Activated naive CD4-positive, alpha-beta T cell treated with anti-CD3 and anti-CD28 coated beads, Interleukin-2, amount 50 U/mL, for 24 hours (primary cell): ENCODE results near the gene CALCOCO1.
"Not testable (repeated sequence)": the region's sequence is repeated elsewhere in the genome, so short reads cannot be mapped to it uniquely, and the experiment has no call there.

Experiments
- H3K27ac Mint-ChIP-seq: one replicate; pipeline ENCODE4 v1.8.0; 2021; ENCODE audit warnings: mild to moderate bottlenecking, mixed read lengths
- H3K27me3 Mint-ChIP-seq: one replicate; pipeline ENCODE4 v1.8.0; 2021; ENCODE audit warnings: mixed read lengths
- H3K36me3 Mint-ChIP-seq: one replicate; pipeline ENCODE4 v1.8.0; 2021; ENCODE audit warnings: mixed read lengths
- H3K4me1 Mint-ChIP-seq: one replicate; pipeline ENCODE4 v1.8.0; 2021; ENCODE audit warnings: mixed read lengths
- H3K4me3 Mint-ChIP-seq: one replicate; pipeline ENCODE4 v1.8.0; 2021; ENCODE audit warnings: mild to moderate bottlenecking, mixed read lengths
- H3K9me3 Mint-ChIP-seq: one replicate; pipeline ENCODE4 v1.8.0; 2021; ENCODE audit warnings: mixed read lengths

CALCOCO1 gene

DNA sequence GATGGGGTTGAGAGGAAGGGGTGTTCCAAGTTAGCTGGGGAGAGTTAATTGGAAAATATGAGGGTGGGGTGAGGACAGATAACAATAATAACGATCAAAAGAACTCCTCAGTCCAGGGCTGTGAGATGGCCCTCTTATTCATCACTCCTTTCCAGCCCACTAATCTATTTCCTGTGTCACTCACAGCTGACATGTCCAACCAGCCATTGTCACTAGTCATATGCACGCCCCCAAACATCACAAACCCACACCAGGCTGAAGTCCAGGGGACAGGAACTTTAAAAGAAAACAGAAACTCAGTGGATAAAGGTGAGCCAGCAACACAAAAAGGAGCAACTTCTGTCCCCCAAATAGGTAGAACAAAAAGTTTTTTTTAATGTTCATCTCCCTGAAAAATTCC is 911 bp downstream of the CALCOCO1 start:
- Mint-ChIP-seq H3K27ac (no peak overlapping the region), H3K4me1 (peaks cover 27% of the 10 kb centered on the region), H3K36me3 (peaks cover 8% of the 10 kb centered on the region), H3K27me3 (no peaks in the 10 kb centered on the region), H3K9me3 (no peaks in the 10 kb centered on the region), H3K4me3 (peak overlapping the region; percentile 97)

DNA sequence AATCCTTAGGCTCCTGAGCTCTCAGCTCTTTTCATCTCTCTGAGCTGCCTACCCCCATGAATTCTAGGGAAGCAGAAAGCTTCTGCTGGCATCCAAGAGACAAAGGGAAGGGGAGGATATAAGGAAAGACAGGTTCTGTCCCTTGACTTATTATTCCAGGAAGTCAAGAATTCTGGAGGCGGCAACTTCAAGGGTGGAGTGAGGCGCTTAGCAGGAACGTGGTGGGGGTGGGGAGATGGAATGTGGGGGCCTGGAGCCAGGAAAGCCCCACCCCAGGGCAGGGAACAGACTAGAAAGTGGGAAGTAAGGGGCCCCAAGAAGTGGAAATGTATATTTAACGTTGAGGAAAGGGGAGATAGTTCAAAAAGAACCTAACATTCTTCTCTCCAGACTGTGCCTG is 1.4 kb downstream of the CALCOCO1 start:
- H3K4me3 Mint-ChIP-seq = no peak overlapping the region
- H3K9me3 Mint-ChIP-seq = no peaks in the 10 kb centered on the region
- H3K27ac Mint-ChIP-seq = no peak overlapping the region
- H3K4me1 Mint-ChIP-seq = peaks cover 27% of the 10 kb centered on the region
- H3K36me3 Mint-ChIP-seq = peaks cover 9% of the 10 kb centered on the region
- H3K27me3 Mint-ChIP-seq = no peaks in the 10 kb centered on the region

DNA sequence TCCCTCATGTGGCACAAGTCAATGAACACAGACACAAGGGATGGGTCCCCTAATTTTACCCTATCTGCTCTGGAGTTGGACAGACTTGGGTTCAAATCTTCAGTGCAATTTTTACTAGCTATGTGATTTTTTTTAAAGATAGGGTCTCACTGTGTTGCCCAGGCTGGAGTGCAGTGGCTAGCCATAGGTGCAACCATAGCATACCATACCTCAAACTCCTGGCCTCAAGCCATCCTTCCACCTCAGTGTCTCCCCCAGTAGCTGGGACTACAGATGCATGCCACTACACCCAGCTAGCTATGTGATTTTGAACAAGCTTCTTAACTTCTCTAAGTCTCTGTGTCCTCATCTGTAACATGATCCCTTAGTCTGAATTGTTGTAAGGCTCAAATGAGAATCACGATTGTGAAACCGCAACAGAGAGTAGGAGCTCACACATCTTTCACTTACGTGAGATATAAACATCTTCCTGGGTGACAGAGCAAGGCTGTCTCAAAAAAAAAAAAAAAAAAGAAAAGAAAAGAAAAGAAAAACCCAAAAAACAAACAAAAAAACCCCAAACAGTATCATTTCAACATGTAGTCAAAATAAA is 4.7 kb downstream of the CALCOCO1 start:
- H3K9me3 Mint-ChIP-seq = no peaks in the 10 kb centered on the region
- H3K4me1 Mint-ChIP-seq = peaks cover 20% of the 10 kb centered on the region
- no peak overlapping the region for H3K4me3 Mint-ChIP-seq
- H3K27ac Mint-ChIP-seq = no peak overlapping the region
- H3K36me3 Mint-ChIP-seq = peaks cover 19% of the 10 kb centered on the region
- no peaks in the 10 kb centered on the region for H3K27me3 Mint-ChIP-seq

DNA sequence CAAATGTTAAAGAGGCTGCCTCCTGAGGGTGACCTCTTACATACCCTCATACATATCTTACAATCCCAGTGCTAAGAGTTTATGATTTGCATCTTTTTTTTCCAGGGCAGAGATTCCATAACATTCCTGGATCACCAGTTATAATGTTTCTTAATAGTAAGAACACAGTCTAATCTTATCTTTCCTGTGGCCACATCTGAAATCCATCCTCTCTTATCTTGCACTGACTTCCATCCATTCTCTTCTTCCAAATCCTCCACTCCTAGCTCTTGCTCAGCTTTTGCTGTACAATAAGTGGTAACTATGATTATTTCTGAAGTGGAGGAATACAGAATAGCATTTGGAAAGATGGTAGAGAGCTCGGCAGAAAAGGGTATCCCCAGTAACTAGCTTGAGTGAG is 6.3 kb downstream of the CALCOCO1 start:
- peaks cover 6% of the 10 kb centered on the region for H3K4me1 Mint-ChIP-seq
- no peak overlapping the region for H3K27ac Mint-ChIP-seq
- no peaks in the 10 kb centered on the region for H3K27me3 Mint-ChIP-seq
- H3K9me3 Mint-ChIP-seq = no peaks in the 10 kb centered on the region
- peaks cover 24% of the 10 kb centered on the region for H3K36me3 Mint-ChIP-seq
- no peak overlapping the region for H3K4me3 Mint-ChIP-seq

DNA sequence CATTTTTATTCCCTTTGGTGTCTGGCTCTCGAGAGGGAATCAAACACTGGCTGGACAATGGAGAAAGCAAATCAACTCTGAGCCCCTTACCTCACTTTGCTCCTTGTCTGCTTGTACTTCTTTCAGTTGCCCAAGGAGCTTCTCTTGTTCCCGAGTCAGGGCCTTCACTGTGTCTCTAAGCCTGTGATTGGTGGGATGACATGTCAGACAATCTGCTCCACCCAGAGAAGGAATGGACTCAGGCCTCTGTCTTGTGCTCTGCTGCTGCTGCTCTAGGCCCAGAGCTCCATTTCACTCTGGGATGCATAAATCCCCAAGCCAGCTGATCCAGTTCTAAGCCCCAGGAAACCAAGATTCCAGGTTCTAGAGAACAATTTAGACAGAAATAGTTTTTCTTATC is 7.6 kb downstream of the CALCOCO1 start:
- Mint-ChIP-seq H3K36me3 (peaks cover 26% of the 10 kb centered on the region), H3K27ac (no peak overlapping the region), H3K4me3 (no peak overlapping the region), H3K9me3 (no peaks in the 10 kb centered on the region), H3K4me1 (no peaks in the 10 kb centered on the region), H3K27me3 (no peaks in the 10 kb centered on the region)

DNA sequence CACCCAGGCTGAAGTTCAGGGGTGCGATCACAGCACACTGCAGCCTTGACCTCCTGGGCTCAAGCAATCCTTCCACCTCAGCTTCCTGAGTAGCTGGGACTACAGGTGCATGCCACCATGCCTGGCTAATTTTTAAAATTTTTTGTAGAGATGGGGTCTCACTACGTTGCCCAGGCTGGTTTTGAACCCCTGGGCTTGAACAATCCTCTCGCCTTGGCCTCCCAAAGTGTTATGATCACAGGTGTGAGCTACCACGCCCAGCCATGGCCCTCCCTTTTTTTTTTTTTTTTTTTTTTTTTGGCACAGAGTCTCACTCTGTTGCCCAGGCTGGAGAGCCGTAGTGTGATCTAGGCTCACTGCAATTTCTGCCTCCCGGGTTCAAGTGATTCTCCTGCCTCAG is 8.7 kb downstream of the CALCOCO1 start:
- H3K36me3 Mint-ChIP-seq = peaks cover 24% of the 10 kb centered on the region
- not testable (repeated sequence) for H3K27me3 Mint-ChIP-seq, H3K27ac Mint-ChIP-seq, H3K4me3 Mint-ChIP-seq, H3K9me3 Mint-ChIP-seq, H3K4me1 Mint-ChIP-seq

DNA sequence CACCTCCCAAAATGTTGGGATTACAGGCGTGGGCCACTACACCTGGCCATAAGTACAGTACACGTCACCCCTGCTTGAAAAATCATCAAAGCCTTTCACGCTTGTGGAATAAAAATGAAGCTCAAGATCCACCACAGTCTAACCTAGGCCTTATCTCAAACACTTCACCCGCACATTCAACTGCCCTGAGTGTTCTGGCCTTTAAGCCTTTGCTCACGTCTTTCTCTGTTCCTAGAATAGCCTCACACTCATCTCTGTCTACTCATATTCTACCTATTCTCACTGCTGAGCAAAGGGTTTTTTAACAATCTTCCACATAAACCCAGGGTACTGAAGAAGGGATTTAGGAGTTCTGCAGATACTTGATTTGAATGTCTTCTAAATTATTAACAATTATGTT is 9.9 kb downstream of the CALCOCO1 start:
- H3K27ac Mint-ChIP-seq = no peak overlapping the region
- no peaks in the 10 kb centered on the region for H3K4me1 Mint-ChIP-seq
- H3K27me3 Mint-ChIP-seq = no peaks in the 10 kb centered on the region
- H3K4me3 Mint-ChIP-seq = no peak overlapping the region
- no peaks in the 10 kb centered on the region for H3K9me3 Mint-ChIP-seq
- H3K36me3 Mint-ChIP-seq = peaks cover 20% of the 10 kb centered on the region

DNA sequence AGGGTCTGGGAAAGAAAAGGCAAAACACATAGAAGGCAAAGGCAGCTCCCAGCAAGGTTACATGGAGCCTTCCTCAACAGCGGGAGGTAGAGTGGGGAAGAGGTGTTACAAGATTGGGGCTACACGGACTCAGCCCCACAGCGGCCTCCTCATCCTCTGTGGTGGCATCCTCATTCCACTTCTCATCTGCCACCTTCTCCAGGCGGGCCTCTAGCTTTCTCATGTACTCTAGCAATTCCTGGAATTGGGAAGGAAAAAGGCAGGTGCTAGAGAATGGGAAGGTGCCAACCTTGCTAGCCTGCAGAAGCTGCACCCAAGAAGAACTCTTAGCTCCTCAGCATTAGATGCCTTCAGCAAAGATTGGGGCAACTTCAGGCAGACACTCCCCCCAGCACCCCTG is 13.2 kb downstream of the CALCOCO1 start:
- H3K27me3 Mint-ChIP-seq = no peaks in the 10 kb centered on the region
- no peak overlapping the region for H3K27ac Mint-ChIP-seq
- peaks cover 12% of the 10 kb centered on the region for H3K36me3 Mint-ChIP-seq
- no peaks in the 10 kb centered on the region for H3K9me3 Mint-ChIP-seq
- no peak overlapping the region for H3K4me3 Mint-ChIP-seq
- H3K4me1 Mint-ChIP-seq = no peaks in the 10 kb centered on the region

DNA sequence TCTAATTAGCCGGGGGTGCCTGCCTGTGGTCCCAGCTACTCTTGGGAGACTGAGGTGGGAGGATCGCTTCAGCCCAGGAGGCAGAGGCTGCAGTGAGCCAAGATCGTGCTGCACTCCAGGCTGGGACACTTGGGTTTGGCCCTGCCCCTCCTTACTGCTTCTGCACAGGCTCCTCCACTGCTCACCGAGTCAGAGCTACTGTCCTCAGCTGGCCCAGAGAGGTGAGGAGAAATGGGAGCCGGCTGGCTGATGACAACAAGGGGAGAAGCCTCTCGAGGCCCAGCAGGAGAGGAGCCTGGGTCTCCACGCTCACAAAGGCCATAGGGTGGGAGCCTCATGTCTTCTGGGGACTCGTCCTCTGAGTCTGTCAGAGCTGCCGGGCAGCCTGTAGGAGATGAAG is 13.7 kb downstream of the CALCOCO1 start:
- no peaks in the 10 kb centered on the region for H3K4me1 Mint-ChIP-seq
- no peaks in the 10 kb centered on the region for H3K27me3 Mint-ChIP-seq
- no peak overlapping the region for H3K27ac Mint-ChIP-seq
- peaks cover 12% of the 10 kb centered on the region for H3K36me3 Mint-ChIP-seq
- H3K9me3 Mint-ChIP-seq = no peaks in the 10 kb centered on the region
- H3K4me3 Mint-ChIP-seq = no peak overlapping the region

DNA sequence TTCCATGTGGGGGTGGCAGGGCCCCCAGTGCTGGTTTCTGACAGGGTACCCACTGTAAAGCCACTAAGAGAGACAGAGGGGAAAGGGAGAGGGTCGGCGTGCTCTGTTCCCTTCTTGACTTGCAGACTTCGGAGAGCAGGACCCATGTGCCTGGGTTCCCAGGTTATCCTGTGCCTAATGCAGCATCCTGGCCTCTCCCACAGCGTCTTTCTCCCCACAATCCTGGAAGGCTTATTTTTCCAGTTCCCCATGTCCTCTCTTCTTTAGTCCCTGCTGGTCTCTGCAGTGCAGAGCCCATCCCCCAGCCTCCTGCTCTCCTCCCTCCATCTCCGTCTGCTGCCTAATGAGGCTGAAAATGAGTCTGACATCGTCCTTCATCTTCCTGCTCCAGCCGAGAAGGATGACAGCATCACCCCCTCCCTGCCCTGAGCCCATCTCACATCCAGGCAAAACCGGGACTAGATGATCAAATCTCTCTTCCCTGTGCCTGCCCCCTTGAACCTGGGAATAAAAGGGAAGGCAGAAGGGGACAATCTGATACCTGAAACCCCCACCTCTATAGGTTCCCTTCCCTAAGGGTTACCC is 15.1 kb downstream of the CALCOCO1 start:
- Mint-ChIP-seq H3K9me3 (no peaks in the 10 kb centered on the region), H3K27me3 (peaks cover 1% of the 10 kb centered on the region), H3K4me1 (no peaks in the 10 kb centered on the region), H3K27ac (no peak overlapping the region), H3K36me3 (peaks cover 12% of the 10 kb centered on the region), H3K4me3 (no peak overlapping the region)

DNA sequence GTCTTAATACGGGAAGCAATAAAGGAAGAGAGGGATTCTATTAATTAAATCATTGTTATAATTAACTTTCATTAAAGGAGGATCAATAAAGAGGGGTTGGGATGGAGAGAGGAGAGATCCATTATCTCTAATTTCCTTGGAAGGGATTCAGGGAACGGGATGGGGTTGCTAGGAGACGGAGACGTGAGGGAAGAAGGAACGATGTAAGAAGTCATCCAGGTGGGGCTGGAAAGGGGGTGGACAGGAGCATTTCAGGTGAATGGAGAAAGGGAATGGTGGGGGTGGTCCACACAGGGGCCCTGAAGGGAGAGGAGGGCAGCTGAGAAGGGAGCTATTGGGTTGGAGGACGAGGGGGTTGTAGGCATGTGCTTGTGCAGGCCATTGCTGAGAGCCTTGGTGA is 17.2 kb downstream of the CALCOCO1 start:
- Mint-ChIP-seq H3K27ac (no peak overlapping the region), H3K4me1 (no peaks in the 10 kb centered on the region), H3K36me3 (peaks cover 7% of the 10 kb centered on the region), H3K4me3 (no peak overlapping the region), H3K9me3 (no peaks in the 10 kb centered on the region), H3K27me3 (peaks cover 1% of the 10 kb centered on the region)

DNA sequence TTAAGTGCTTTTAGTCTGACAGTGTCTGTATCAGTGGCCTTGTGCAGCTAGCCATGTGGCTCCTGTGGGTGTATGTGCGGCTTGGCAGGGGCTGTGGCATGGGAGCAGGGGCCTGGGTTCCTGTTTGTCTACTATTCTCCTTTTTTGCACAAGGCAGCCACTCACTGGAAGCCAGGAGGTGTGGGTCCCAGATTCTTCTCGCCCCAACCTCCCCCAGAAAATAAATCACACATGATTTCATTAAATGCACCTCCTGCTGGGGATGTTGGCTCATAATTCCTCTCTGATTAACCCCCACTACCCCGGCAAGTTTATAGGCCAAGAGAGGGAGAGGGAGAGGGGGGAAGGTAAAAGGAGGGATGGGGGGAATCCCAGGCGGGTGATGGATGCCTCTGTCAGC is 17.6 kb downstream of the CALCOCO1 start:
- Mint-ChIP-seq H3K9me3 (no peaks in the 10 kb centered on the region), H3K27me3 (peaks cover 3% of the 10 kb centered on the region), H3K4me1 (no peaks in the 10 kb centered on the region), H3K4me3 (no peak overlapping the region), H3K36me3 (peaks cover 5% of the 10 kb centered on the region), H3K27ac (no peak overlapping the region)

DNA sequence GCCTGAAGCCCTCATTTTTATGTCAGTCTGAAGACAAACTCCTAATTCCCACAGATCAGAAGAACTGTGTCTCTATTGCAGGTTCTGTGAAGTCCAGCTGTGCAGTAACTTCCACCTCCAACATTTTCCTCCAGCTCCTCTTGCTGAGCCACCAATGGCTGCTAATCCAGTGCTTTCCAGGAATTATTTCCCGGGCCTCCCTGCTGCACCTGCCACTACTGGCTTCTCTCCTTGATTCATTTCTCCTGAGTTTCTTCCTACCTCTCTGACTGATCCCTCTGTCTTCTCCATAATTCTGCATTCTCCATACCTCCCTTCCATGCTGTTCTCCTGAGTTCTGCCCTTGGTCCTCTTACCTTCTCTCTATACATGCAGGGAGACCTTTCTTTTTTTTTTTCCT is 21.2 kb downstream of the CALCOCO1 start:
- Mint-ChIP-seq H3K9me3 (no peaks in the 10 kb centered on the region), H3K36me3 (no peaks in the 10 kb centered on the region), H3K4me1 (peaks cover 4% of the 10 kb centered on the region), H3K27me3 (peaks cover 24% of the 10 kb centered on the region), H3K4me3 (no peak overlapping the region), H3K27ac (no peak overlapping the region)

DNA sequence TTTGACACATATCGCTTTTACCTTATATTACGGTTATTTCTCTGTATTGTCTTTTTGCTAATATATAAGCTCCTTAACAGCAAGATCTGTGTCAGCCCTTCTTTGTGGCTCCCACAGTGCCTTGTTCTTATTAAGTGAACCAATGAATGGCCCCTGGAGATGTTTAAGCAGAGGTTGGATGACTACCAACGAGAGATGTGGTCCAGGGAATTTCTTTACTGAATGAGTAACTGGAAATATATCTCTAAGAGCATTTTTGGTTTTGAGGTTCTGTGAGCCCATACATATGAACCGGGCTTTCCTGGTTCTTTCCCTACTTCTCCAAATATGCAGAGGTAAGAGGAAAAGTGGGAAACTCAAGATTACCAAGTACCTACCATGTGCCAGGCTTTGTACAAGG is 23.5 kb downstream of the CALCOCO1 start:
- Mint-ChIP-seq H3K36me3 (no peaks in the 10 kb centered on the region), H3K27me3 (peaks cover 38% of the 10 kb centered on the region), H3K4me1 (peaks cover 4% of the 10 kb centered on the region), H3K27ac (no peak overlapping the region), H3K9me3 (no peaks in the 10 kb centered on the region), H3K4me3 (no peak overlapping the region)

DNA sequence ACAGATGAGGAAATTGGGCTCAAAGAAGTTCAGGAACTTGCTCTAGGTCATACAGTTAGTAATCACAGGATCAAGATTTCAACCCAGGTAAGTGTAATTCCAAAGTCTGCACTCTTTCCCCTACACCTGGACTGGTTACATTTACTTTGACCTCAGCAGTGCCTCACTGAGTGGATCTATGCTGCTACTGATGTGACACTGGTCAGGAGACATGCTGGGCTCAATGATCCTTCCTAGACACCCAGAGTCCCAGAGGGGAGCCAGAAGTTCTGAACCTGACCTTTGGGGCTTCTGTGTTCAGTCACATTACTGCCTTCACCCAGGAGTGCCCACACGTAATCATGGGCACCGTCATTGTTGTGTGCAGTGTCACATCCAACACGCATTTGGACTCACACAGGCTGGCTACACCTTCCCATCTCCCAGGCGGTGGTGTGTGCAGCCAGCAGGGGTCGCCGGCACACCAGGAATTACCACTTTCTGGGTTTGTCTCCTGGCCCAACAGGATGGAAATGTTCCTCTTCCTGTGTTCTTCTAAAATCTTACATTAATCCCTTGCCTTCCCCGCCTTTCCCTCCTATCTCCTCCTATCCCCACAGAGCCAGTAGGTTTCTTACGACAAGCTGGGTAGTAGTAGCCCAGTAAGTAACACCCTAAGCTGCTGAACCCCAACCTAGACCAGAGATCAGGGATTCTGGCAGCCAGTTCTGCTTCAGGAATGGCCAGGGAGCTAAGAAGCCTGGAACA is 25.6 kb downstream of the CALCOCO1 start:
- H3K36me3 Mint-ChIP-seq = no peaks in the 10 kb centered on the region
- no peaks in the 10 kb centered on the region for H3K9me3 Mint-ChIP-seq
- peaks cover 9% of the 10 kb centered on the region for H3K4me1 Mint-ChIP-seq
- no peak overlapping the region for H3K4me3 Mint-ChIP-seq
- H3K27me3 Mint-ChIP-seq = peaks cover 51% of the 10 kb centered on the region
- no peak overlapping the region for H3K27ac Mint-ChIP-seq

DNA sequence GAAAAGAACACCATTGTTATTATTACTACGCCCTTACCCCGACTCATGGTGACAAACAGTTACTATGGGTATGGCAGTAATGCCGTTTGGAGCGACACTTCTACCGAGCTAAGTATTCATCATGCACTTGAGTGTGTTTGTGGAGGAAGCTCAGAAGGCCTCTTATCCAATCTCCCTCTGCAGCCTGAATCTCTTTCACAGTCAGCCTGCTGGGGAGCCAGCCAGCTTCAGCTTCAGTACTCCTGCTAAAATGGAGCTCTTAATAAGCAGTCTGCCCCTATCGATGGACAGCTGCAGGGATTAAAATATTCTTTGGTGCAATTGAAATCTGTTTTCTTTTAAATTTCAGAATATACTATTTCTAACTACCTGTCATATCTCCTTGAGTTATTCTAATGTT is 26.7 kb downstream of the CALCOCO1 start:
- no peak overlapping the region for H3K4me3 Mint-ChIP-seq
- H3K36me3 Mint-ChIP-seq = no peaks in the 10 kb centered on the region
- no peak overlapping the region for H3K27ac Mint-ChIP-seq
- H3K4me1 Mint-ChIP-seq = peaks cover 20% of the 10 kb centered on the region
- H3K9me3 Mint-ChIP-seq = no peaks in the 10 kb centered on the region
- peaks cover 61% of the 10 kb centered on the region for H3K27me3 Mint-ChIP-seq
